IPS-18c (cell line): ENCODE measurements around the gene POLR2J2.
"Not testable (repeated sequence)": the region's sequence is repeated elsewhere in the genome, so short reads cannot be mapped to it uniquely, and the experiment has no call there.

Experiments used
- H3K4me3 ChIP-seq: 2 replicates; pipeline ENCODE4 v1.7.0; 2013; ENCODE audit warnings: low read depth, mild to moderate bottlenecking, low read length, moderate library complexity; ENCODE audit not compliant: insufficient read depth
- H3K9me3 ChIP-seq: one replicate; pipeline ENCODE4 v1.6.1; 2013; ENCODE audit warnings: mild to moderate bottlenecking, low read length, moderate library complexity; ENCODE audit not compliant: control insufficient read depth, insufficient read depth

Gene POLR2J2

DNA sequence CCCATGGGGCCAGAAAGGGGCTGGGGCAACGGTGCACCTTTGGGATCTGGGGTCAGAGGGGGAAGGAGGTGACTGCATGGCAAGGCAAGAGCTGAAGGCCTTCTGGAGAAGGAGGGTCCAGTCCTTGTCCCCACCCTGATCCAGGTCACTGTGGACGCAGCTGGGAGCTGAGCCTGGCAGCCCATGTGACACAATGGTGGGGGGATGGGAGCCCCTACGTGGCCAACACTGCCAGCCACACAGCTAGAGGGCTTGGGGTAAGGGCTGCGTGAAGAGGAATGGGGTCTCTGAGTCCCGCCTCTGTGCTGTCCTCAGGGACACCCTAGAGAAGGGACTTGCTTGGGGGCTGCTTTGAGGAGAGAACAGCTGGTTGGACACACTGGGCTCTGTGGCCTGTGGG lies 9.3 kb upstream of the POLR2J2 start:
- not testable (repeated sequence) for H3K9me3 ChIP-seq

DNA sequence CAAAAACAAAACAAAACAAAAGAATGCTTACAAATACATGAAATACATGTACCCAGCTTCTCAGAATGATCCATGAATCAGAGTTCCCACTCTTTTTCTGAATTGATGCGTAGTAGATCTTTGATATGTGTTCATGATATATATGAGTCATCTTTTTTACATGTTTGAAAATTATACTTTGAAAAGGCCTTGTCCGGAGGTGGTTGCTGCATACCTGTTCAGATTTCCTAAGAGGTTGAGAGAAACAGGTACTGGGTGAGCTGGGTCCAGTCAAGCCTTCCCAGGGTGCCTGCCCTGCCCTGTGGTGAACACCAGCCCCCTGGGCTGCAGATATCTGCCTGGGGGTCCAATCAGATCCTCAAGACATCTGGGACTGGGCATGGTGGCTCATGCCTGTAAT lies 4.1 kb upstream of the POLR2J2 start:
- H3K9me3 ChIP-seq, H3K4me3 ChIP-seq: not testable (repeated sequence)

More for the DNA sequence above, 9.3 kb upstream of the POLR2J2 start:
- H3K4me3 ChIP-seq, result not testable (repeated sequence)

DNA sequence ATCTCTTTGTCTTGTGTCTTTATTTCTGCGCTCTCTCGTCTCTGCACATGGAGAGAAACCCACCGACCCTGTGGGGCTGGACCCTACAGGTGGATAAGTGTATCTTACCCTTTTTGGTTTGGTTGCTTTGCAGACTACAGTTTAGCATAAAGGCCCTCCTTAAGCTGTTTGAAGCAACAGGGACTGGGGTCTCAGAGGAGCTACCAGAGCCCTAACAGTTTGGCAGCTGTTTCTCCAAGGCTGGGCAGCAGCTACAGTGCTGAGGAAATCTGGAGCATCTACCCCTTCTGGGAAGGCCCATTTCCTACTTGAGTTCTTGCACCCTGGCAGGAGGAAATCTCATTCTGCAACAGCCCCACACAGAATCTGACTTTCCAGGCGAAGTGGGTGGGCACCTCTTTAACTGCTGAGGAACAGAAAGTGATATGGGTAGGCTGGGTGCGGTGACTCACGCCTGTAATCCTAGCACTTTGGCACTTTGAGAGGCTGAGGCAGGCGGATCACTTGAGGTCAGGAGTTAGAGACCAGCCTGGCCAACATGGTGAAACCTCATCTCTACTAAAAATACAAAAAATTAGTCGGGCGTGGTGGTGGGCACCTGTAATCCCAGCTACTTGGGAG lies 2.1 kb upstream of the POLR2J2 start:
- not testable (repeated sequence) for H3K4me3 ChIP-seq

DNA sequence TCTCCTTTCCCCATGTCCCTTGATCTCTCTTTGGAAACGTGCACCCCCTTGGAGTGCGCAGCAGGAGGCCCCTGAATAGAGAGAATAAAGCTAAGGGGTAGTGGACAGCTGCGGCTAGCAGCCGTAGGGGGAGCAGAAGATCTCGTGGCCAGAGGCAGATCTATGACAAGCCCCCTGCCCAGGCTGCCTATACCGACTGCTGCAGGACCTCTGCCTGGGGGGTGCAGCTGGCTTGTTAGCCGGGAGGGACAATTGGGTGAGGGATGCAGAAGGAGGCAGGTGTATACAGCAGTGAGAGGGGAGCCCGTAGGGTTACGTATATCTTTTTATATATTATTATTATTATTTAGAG lies 469 bp upstream of the POLR2J2 start:
- H3K4me3 ChIP-seq, H3K9me3 ChIP-seq: not testable (repeated sequence)

More for the DNA sequence above, 2.1 kb upstream of the POLR2J2 start:
- not testable (repeated sequence) for H3K9me3 ChIP-seq

DNA sequence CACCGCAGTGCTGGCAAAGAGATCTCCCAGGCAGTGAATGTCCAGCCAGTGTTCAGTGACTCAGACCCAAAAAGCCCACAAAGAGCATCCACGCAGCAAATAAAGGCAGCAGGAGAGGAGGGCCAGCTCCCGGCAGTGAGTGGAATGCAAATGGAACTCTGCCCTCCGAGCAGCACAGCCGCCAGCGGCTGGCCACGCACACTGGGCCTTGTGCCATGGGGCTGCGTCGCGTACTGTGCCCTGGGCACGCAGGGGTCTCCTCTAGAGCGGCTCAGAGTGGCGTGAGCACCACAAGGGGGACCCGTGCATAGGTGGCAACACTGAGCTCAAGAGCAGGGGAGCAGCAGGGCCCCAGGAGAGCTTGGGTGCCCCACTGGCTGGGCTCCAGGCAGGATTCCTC lies 3.9 kb downstream of the POLR2J2 start:
- H3K9me3 ChIP-seq, H3K4me3 ChIP-seq: not testable (repeated sequence)

DNA sequence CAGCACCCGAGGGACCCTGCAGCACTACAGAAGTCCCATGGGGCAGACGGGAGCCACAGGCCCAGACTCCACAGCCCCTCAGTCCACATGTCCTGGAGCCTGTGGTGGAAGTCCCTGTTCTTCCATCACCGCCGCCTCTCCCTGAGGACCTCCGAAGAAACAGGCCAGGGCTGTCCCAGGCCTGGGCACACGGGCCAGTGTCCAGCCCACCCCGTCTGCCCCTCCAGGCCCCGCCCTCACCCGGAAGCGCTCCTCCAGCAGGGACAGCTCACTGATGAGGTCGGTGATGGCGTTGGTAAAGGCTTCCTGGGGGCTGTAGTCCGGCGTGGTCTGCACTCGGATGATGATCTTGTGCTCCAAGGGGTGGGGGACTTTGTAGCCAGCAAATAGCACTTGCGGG lies 4.6 kb downstream of the POLR2J2 start:
- not testable (repeated sequence) for H3K4me3 ChIP-seq, H3K9me3 ChIP-seq

DNA sequence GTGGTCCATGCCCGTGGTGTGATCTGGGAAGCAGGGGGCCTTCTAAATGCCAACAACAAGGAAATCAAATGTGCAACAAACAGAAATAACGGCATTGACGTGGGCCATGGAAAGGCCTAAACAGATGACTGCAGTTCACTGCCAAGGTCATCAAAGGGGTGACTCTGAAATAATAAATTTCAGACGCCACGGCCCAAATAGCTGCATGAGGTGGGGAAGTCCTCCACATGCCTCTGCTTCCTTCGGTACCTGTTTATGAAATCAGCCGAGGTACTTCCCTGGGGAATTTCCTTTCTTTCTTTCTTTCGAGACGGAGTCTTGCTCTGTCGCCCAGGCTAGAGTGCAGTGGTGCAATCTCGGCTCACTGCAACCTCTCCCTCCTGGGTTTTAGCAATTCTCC lies 6.7 kb downstream of the POLR2J2 start:
- H3K9me3 ChIP-seq, H3K4me3 ChIP-seq: not testable (repeated sequence)

DNA sequence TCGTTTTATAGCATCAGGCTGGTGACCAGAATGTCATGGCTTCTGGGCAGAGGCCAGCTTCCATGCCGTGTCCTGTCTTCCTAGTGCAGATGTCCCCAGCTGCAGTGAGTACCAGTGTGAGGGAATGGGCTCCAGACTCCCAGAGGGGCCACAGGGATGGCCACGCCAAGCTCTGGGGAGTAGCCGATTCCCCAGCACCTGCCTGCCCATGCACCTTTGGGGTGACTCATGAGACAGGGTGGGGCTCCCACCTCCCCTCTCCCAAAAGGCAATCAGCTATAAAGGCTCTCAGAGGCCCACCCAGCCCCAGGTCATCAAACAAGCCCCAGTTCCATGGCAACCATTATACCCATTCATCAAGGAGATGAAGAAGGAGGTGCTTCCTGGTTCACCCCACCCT lies 21.5 kb downstream of the POLR2J2 start, which contains the start of gene SPDYE2B:
Gene SPDYE2B, plus strand, starts transcription at position 396 of the 400 bp plus-strand sequence. CDS start 2,030 bp downstream, outside the sequence.
- H3K9me3 ChIP-seq, H3K4me3 ChIP-seq: not testable (repeated sequence)

DNA sequence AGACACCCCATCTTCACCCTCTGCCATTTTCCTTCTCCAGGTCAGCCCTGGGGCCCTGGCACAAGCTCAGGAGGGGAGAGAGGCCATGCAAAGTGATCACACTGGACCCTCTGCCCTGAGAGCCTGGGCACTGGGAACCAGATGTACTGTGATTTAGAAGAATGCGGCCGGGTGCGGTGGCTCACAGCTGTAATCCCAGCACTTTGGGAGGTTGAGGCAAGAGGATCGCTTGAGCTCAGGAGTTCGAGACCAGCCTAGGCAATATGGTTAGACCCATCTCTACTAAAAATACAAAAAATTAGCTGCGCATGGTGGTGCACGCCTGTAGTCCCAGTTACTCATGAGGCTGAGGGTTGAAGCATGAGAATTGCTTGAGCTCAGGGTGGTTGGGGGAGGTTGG lies 23.6 kb downstream of the POLR2J2 start:
- H3K9me3 ChIP-seq, H3K4me3 ChIP-seq: not testable (repeated sequence)

DNA sequence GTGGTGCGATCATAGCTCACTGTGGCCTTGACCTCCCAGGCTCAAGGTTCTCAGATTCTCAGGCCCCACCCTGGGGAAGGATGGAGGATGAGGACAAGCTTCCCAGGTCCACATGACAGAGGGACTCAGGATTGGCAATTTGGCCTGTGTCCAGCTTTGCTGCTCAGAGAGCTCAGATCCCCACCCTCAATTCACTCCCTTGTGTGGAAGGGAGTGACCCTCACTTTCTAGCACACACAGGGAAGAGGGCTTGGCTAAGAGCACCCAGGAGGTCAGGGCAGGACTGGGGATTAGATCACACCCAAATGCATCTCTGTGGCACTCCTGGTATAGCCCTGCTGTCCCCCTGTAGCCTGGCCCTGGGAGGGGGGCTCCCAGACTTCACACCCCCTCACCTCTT lies 28.1 kb downstream of the POLR2J2 start:
- not testable (repeated sequence) for H3K4me3 ChIP-seq, H3K9me3 ChIP-seq

DNA sequence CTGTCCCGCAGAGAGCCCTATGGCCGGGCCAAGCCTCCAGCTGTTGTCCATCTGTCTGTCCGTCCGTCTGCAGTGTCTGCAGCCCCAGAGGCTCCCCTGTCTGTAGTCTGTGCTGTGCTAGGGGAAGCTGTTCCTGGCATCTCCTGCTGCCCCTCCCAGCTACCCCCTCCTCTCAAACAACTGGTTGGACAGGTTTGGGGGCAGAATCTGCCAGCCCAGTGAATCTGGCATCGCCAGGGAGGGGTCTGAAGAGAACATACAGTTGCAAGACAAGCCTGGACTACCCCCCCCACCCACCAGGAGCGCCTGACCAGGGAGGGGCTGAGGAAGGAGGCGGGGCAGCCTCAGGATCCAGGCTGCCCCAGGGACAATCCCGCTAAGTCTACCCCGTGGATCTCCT lies 28.8 kb downstream of the POLR2J2 start, which contains the start of gene UPK3BL1:
Gene UPK3BL1, minus strand, starts transcription at position 101 of the 400 bp plus-strand sequence. Its CDS starts 50 bp downstream, at position 51.
- not testable (repeated sequence) for H3K4me3 ChIP-seq, H3K9me3 ChIP-seq

DNA sequence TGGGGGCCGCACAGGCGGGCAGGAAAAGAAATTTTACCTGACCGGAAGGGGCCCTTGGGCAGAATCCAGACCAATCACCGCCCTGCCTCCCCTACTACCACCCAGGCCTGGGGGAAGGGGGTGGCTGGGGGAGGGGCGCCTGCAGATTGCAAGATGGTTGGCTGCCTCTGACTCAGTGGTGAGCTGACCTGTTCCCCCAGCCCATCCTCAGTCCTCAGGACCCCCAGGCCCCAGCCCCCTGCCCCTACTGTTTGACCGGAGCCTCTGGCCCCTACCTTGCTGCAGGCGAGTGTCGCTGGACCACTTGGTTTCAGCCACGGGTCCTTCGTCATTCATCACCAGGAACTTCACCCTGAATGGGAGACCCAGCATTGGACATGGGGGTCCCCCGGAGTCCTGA lies 32.6 kb downstream of the POLR2J2 start:
- not testable (repeated sequence) for H3K4me3 ChIP-seq, H3K9me3 ChIP-seq

DNA sequence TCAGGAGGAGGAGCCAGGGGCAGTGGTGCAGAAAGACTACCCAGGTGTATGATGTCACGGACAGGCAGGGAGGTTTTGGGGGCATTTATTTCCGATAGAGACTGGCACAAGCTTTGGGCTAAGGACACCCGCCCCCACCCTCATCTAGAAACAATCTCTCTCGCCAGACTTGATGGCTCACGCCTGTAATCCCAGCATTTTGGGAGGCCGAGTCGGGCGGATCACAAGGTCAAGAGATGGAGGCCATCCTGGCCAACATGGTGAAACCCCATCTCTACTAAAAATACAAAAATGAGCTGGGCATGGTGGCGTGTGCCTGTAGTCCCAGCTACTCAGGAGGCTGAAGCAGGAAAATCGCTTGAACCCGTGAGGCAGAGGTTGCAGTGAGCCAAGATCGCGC lies 34.5 kb downstream of the POLR2J2 start:
- H3K4me3 ChIP-seq, H3K9me3 ChIP-seq: not testable (repeated sequence)

DNA sequence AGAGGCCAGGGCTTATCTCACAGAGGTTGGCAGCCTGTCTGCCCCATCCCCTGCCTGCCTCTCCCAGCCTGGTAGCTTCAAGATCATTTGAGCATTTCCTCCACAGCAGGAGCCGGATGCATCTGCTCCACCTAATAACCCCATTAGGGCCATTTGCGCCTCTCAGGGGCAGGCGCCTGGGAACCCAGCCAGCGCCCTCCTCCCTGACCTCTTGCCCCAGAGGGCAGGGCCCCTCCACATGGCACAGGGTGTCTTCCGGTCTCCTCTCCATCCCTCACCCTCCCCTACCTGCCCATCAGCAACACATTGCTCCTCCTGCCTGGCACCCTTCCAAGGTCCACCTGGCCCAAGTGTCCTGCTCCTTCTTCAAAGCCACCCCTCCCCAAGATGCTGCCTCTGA lies 36.1 kb downstream of the POLR2J2 start:
- not testable (repeated sequence) for H3K9me3 ChIP-seq, H3K4me3 ChIP-seq

DNA sequence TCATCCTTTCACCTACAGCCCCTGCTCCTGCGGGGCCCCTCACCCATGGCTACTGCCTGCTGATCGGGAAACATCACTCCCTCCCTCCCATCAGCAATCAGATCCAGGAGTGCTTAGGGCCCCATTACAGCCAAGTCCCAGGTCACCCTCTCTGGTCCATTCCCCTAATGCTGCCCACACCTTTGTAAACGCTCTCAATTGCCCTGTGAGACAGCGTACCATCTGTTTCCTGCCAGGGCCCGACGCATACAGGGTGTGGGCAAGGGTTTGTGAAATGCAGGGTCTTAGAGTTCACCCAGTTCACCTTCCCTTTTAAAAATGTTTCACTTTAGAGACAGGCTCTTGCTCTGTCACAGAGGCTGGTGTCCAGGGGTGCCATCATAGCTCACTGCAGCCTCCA lies 37.2 kb downstream of the POLR2J2 start:
- H3K9me3 ChIP-seq, H3K4me3 ChIP-seq: not testable (repeated sequence)

DNA sequence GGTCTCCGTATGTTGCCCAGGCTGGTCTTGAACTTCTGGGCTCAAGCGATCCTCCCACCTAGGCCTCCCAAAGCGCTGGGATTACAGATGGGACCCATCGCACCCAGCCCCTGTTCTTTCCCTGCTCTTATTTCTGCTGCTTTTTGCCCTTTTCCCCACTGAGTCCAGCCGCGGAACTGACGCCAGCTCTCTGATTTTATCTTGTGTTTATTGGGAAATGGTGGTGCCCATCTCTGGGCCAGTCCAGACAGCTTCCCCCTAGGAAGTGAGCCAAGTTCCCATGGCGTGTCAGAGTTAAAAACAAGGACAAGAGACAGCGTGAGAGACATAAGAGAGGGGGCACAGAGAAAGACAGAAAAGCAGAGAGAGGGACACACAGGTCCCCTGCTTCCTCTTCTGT lies 40.8 kb downstream of the POLR2J2 start:
- not testable (repeated sequence) for H3K4me3 ChIP-seq, H3K9me3 ChIP-seq

DNA sequence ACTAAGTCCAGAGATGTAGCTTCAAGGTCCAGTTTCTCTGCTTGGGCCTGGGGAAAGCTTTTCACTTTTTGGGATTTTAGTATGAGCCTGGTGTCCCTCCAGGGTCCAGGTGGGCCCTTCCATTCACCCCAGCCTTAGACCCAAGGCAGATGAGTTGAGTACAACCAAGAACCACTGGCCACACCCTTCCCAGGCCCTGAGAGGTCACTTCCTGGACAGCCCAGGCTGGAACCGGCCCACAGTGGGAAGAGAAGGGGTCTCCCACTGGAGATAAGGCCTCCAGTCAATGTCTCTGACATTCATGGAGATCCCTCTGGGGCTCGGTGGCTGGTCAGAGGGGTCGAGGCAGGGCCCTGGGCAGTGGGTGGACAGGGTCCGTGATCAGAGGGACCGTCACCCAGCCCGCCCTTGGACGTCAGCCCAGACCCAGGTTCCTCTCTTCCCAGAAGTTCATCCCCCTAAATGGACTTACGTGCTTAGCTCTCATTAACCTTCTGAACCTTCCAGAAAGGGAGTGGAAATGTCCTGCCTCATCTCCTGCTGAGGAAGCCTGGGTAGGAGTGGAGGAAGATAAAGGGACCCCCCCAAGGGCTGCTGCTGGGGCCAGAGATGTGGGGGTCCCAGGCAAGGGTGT lies 44.1 kb downstream of the POLR2J2 start:
- H3K4me3 ChIP-seq, H3K9me3 ChIP-seq: not testable (repeated sequence)

DNA sequence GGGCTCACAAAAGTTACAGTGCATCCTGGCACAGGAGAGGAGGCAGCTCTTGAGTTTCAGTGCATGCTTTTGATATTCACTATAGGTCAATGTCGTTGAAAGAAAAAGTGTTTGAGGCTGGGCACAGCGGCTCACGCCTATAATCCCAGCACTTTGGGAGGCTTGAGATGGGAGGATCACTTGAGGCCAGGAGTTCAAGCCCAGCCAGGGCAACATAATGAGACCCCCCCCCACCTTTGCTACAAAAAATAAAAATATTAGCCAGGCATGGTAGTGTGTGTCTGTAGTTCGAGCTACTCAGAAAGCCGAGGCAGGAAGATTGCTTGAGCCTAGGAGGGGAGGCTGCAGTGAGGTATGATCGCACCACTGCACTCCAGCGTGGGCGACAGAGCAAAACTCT lies 53.3 kb downstream of the POLR2J2 start:
- not testable (repeated sequence) for H3K4me3 ChIP-seq, H3K9me3 ChIP-seq
